ENCODE data around the gene GLIPR2. TPM values are rescaled to one million over a fixed set of nuclear protein-coding genes. Genes with fewer than 3 reads are reported as not detected.

Gene GLIPR2
- total and polyA plus RNA-seq, 2 experiments from 2014 or later: 5.1 to 5.7 TPM

DNA sequence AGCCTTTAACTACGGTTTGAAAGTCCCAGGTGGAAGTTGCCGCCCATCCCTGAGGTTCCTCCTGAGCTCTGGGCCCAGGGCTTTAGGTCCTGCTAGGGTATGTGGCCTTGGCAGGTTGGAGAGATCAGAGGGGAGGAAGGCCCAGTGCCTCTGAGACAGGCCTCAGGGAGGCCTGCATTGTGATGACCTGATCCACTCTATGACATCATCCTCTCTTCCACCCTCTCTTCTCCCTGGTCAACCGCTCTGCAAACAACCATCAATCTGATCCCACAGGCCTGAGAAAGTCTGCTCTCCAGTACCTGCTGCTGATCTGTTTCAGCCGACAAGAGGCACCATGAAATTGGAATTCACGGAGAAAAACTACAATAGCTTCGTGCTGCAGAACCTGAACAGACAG lies 32.6 kb downstream of the GLIPR2 start, which contains the start of gene CCIN:
Gene CCIN (plus strand): TSS at position 223 of the 400 bp plus-strand sequence. CDS start 115 bp downstream, at position 338.
- Histone ChIP-seq H3K36me3 (ENCODE audit: insufficient read depth) (no peaks in the 10 kb centered on the region), H3K4me2 (no peak within 1 kb of the TSS), H3K4me1 (ENCODE audit: insufficient read depth) (peaks cover 9% of the 10 kb centered on the region), H4K20me1 (replicated peaks; ENCODE audit: insufficient read depth) (no peaks in the 10 kb centered on the region), H3K27me3 (ENCODE audit: insufficient read depth) (no peaks in the 10 kb centered on the region), H3K27ac (ENCODE audit: low read depth) (no peak within 1 kb of the TSS), H3K4me3 (no peak within 1 kb of the TSS), H2AFZ (no peak within 1 kb of the TSS), H3K79me2 (replicated peaks; ENCODE audit: insufficient read depth) (no peaks in the 10 kb centered on the region), H3F3A (replicated peaks; ENCODE audit: low read depth) (0 out of 2 replicates have a peak, but pooled peaks cover under 1% of the 10 kb centered on the region), H3K9me2 (ENCODE audit: insufficient read depth) (no peaks in the 10 kb centered on the region)
- H3K36me3 Mint-ChIP-seq (ENCODE audit: low read depth): no peaks in the 10 kb centered on the region; the same call in 2 of the 3 replicates
- no peak for DNase-seq (ENCODE audit: low spot score)
- no peak within 1 kb of the TSS for H3K27ac Mint-ChIP-seq
- H3K4me1 Mint-ChIP-seq: peaks cover 15% of the 10 kb centered on the region
- no peak within 1 kb of the TSS for H3K4me3 Mint-ChIP-seq
- TF ChIP-seq ZNF462 (CRISPR knock-in tag; IDR thresholded peaks at IDR 0.05): no peak
- TF ChIP-seq, protein P1, sequence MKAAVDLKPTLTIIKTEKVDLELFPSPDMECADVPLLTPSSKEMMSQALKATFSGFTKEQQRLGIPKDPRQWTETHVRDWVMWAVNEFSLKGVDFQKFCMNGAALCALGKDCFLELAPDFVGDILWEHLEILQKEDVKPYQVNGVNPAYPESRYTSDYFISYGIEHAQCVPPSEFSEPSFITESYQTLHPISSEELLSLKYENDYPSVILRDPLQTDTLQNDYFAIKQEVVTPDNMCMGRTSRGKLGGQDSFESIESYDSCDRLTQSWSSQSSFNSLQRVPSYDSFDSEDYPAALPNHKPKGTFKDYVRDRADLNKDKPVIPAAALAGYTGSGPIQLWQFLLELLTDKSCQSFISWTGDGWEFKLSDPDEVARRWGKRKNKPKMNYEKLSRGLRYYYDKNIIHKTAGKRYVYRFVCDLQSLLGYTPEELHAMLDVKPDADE (IDR thresholded peaks at IDR 0.05): no peak
- TF ChIP-seq CREB1 (CRISPR knock-in tag; IDR thresholded peaks at IDR 0.05; ENCODE audit: low read depth): no peak
- TF ChIP-seq ZNF331 (CRISPR knock-in tag; IDR thresholded peaks at IDR 0.05; ENCODE audit: low read depth): no peak
- no peak for TF ChIP-seq ZNF114 (CRISPR knock-in tag; IDR thresholded peaks at IDR 0.05)
- TF ChIP-seq POLR2AphosphoS5 (IDR thresholded peaks at IDR 0.05; ENCODE audit: low read depth): no peak
- TF ChIP-seq CTCF (conservative IDR thresholded peaks at IDR 0.05; ENCODE audit: low read depth in 2 of 2): no peak
- no peak for TF ChIP-seq JUNB (IDR thresholded peaks at IDR 0.05; ENCODE audit: unreplicated experiment)
- H3K27me3 Mint-ChIP-seq (ENCODE audit: insufficient read depth, low read depth, poor library complexity): peaks cover 19% of the 10 kb centered on the region
- ATAC-seq: no peak
- H3K9me3 Mint-ChIP-seq: no peaks in the 10 kb centered on the region

Measured in GM23338 (cell line).